KMS-11 (cell line): ENCODE measurements around the gene LNPK.
"Not testable (repeated sequence)": the region's sequence is repeated elsewhere in the genome, so short reads cannot be mapped to it uniquely, and the experiment has no call there.

ENCODE experiments used
- H2AFZ ChIP-seq: fragments of 200-600 bp; sonication (generic); 2 replicates; pipeline ENCODE4 v1.6.1; 2016; ENCODE audit warnings: antibody characterized with exemption, mixed run types, low read depth
- H3K27ac ChIP-seq: fragments of 200-600 bp; sonication (generic); 2 replicates; pipeline ENCODE4 v1.6.1; 2016; ENCODE audit warnings: mild to moderate bottlenecking, mixed run types
- H3K27me3 ChIP-seq: fragments of 200-600 bp; sonication (generic); 2 replicates; pipeline ENCODE4 v1.6.1; 2017; ENCODE audit warnings: mild to moderate bottlenecking, low read depth, mixed run types, moderate library complexity; ENCODE audit not compliant: insufficient read depth
- H3K36me3 ChIP-seq: fragments of 200-600 bp; sonication (generic); 2 replicates; pipeline ENCODE4 v1.6.1; 2017; ENCODE audit warnings: mild to moderate bottlenecking, mixed run types; ENCODE audit not compliant: insufficient read depth
- H3K4me1 ChIP-seq: fragments of 200-600 bp; sonication (generic); 2 replicates; pipeline ENCODE4 v1.6.1; 2016; ENCODE audit warnings: mild to moderate bottlenecking, low read depth, mixed run types; ENCODE audit not compliant: poor library complexity, severe bottlenecking
- H3K4me2 ChIP-seq: fragments of 200-600 bp; sonication (generic); 2 replicates; pipeline ENCODE4 v1.7.0; 2016; ENCODE audit warnings: mild to moderate bottlenecking, mixed run types
- H3K4me3 ChIP-seq: fragments of 200-600 bp; sonication (generic); IDR thresholded peaks from 2 replicates; pipeline ENCODE4 v1.6.1; 2017; ENCODE audit warnings: low read depth, low read length, mixed read lengths; ENCODE audit not compliant: insufficient read depth
- H3K79me2 ChIP-seq: fragments of 200-600 bp; sonication (generic); 2 replicates; pipeline ENCODE4 v1.6.1; 2016; ENCODE audit warnings: low read depth, mixed run types; ENCODE audit not compliant: insufficient read depth
- H3K9ac ChIP-seq: fragments of 200-600 bp; sonication (generic); 2 replicates; pipeline ENCODE4 v1.6.1; 2016; ENCODE audit warnings: mild to moderate bottlenecking, mixed run types
- H4K20me1 ChIP-seq: fragments of 200-600 bp; sonication (generic); 2 replicates; pipeline ENCODE4 v1.6.1; 2016; ENCODE audit warnings: mild to moderate bottlenecking, mixed run types; ENCODE audit not compliant: insufficient read depth
- TF ChIP-seq, protein P1 (sequence below): fragments of 200-600 bp; sonication (generic); conservative IDR thresholded peaks from 2 replicates; pipeline ENCODE4 v1.6.1; 2017; ENCODE audit warnings: low read depth, mild to moderate bottlenecking, antibody characterized with exemption, low read length, moderate library complexity, mixed read lengths

LNPK gene

DNA sequence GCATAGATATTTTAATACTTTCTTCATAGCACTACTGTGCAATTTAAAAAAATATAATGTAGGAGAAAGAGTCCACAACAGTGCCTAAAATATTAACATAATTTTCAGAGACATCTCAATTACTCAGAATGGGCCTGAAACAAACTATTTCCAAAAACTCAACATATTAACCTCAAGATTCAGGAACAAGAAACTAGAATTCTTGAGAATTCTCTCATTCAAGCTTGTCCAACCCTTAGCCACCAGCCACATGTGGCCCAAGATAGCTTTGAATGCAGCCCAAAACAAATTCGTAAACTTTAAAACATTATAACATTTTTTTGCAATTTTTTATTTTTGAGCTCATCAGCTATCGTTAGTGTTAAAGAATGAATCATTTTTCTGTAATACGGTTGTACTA lies 35.2 kb downstream of the LNPK start:
- Histone ChIP-seq H3K4me3 (no peak overlapping the region), H3K36me3 (peaks cover 4% of the 10 kb centered on the region; the same call in 1 of the 2 replicates), H3K4me2 (no peak overlapping the region), H4K20me1 (no peaks in the 10 kb centered on the region), H3K27ac (no peak overlapping the region), H2AFZ (no peak overlapping the region), H3K27me3 (no peaks in the 10 kb centered on the region), H3K4me1 (no peaks in the 10 kb centered on the region), H3K9ac (no peak overlapping the region), H3K79me2 (no peaks in the 10 kb centered on the region)
- TF ChIP-seq, protein P1, sequence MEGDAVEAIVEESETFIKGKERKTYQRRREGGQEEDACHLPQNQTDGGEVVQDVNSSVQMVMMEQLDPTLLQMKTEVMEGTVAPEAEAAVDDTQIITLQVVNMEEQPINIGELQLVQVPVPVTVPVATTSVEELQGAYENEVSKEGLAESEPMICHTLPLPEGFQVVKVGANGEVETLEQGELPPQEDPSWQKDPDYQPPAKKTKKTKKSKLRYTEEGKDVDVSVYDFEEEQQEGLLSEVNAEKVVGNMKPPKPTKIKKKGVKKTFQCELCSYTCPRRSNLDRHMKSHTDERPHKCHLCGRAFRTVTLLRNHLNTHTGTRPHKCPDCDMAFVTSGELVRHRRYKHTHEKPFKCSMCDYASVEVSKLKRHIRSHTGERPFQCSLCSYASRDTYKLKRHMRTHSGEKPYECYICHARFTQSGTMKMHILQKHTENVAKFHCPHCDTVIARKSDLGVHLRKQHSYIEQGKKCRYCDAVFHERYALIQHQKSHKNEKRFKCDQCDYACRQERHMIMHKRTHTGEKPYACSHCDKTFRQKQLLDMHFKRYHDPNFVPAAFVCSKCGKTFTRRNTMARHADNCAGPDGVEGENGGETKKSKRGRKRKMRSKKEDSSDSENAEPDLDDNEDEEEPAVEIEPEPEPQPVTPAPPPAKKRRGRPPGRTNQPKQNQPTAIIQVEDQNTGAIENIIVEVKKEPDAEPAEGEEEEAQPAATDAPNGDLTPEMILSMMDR: no peak

DNA sequence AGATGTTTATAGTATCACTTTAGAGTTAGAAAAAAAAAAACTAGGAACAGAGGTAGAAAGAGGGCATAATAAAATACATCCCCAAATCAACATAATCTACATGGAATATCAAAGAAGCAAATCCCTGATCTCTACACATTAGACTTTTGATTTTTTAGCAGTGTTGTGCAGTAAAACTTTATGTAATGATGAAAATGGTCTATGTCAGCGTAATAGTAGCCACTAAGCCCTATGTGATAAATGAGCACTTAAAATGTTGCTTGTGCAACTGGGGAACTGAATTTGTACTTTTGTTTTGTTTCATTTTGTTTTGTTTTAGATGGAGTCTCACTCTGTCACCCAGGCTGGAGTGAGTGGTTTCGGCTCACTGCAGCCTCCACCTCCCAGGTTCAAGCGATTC lies 36.3 kb downstream of the LNPK start:
- TF ChIP-seq, protein P1: no peak
- H3K27me3 ChIP-seq: no peaks in the 10 kb centered on the region
- H3K79me2 ChIP-seq: no peaks in the 10 kb centered on the region
- no peak overlapping the region for H2AFZ ChIP-seq
- no peak overlapping the region for H3K4me2 ChIP-seq
- no peak overlapping the region for H3K27ac ChIP-seq
- peaks cover 4% of the 10 kb centered on the region; the same call in 1 of the 2 replicates for H3K36me3 ChIP-seq
- no peaks in the 10 kb centered on the region for H4K20me1 ChIP-seq
- H3K4me3 ChIP-seq: no peak overlapping the region
- H3K4me1 ChIP-seq: no peaks in the 10 kb centered on the region
- H3K9ac ChIP-seq: no peak overlapping the region

DNA sequence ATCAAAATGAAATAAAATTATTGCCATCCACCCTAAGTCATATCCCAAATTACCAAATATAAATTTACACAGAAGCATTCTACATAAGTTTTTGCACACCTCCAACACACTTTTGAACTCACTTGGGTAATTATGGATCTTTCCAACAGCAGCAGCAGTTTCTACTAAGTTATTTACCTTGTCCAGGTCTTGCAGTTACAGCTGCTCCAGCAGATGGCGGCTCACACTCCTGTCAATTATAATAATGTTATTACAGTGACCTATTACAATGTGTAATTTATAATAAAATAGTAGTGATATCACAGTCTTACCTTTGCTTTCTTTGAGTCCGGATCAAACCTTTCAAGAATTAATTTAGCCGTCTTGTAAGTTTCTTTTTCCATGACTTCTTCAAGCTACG lies 37.9 kb downstream of the LNPK start:
- Histone ChIP-seq H3K79me2 (no peaks in the 10 kb centered on the region), H4K20me1 (no peaks in the 10 kb centered on the region), H3K27ac (no peak overlapping the region), H3K4me1 (no peaks in the 10 kb centered on the region), H3K4me2 (no peak overlapping the region), H3K9ac (no peak overlapping the region), H2AFZ (no peak overlapping the region), H3K36me3 (peaks cover 4% of the 10 kb centered on the region; the same call in 1 of the 2 replicates), H3K27me3 (no peaks in the 10 kb centered on the region), H3K4me3 (no peak overlapping the region)
- TF ChIP-seq, protein P1: no peak

DNA sequence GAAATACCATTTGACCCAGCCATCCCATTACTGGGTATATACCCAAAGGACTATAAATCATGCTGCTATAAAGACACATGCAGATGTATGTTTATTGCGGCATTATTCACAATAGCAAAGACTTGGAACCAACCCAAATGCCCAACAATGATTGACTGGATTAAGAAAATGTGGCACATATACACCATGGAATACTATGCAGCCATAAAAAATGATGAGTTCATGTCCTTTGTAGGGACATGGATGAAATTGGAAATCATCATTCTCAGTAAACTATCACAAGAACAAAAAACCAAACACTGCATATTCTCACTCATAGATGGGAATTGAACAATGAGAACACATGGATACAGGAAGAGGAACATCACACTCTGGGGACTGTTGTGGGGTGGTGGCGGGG lies 38.9 kb downstream of the LNPK start:
- not testable (repeated sequence) for H3K9ac ChIP-seq, H3K4me3 ChIP-seq, H3K79me2 ChIP-seq

DNA sequence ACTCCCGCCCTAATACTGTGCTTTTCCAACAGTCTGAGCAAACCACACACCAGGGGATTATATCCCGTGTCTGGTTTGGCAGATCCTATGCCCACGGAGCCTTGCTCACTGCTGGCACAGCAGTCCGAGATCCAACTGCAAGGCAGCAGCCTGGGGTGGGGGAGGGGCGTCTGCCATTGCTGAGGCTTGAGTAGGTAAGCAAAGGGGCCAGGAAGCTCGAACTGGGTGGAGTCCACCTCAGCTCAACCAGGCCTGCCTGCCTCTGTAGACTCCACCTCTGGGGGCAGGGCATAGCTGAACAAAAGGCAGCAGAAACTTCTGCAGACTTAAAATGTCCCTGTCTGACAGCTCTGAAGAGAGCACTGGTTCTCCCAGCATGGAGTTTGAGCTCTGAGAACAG lies 44.2 kb downstream of the LNPK start:
- no peaks in the 10 kb centered on the region for H3K4me1 ChIP-seq
- H3K79me2 ChIP-seq: no peaks in the 10 kb centered on the region
- TF ChIP-seq, protein P1: no peak
- H3K9ac ChIP-seq: no peak overlapping the region
- no peaks in the 10 kb centered on the region for H3K36me3 ChIP-seq
- H3K27me3 ChIP-seq: no peaks in the 10 kb centered on the region
- no peak overlapping the region for H3K4me2 ChIP-seq
- H2AFZ ChIP-seq: no peak overlapping the region
- no peaks in the 10 kb centered on the region for H4K20me1 ChIP-seq
- H3K27ac ChIP-seq: no peak overlapping the region
- no peak overlapping the region for H3K4me3 ChIP-seq

More for the DNA sequence above, 38.9 kb downstream of the LNPK start:
- not testable (repeated sequence) for H3K4me1 ChIP-seq, H3K36me3 ChIP-seq, H2AFZ ChIP-seq, H4K20me1 ChIP-seq, H3K27ac ChIP-seq, H3K27me3 ChIP-seq, H3K4me2 ChIP-seq
